Peyer's patch (tissue), 4 donors: ENCODE data around the gene SNX21.

ENCODE experiments used
- POLR2A ChIP-seq, 2 donors: fragments of 450-650 bp; IDR thresholded peaks; one replicate each; pipeline ENCODE4 v1.5.1; 2017; ENCODE audit warnings: antibody characterized with exemption in 2 of 2, mild to moderate bottlenecking in 2 of 2, moderate library complexity in 2 of 2
- TF ChIP-seq, protein P1 (sequence below), 6 experiments: fragments of 450-650 bp in 4 of 6; fragments of 200-600 bp in 2 of 6; sonication (generic) in 1 of 6; IDR thresholded peaks; one replicate each; pipeline ENCODE4 v1.5.1; 2017 to 2019; ENCODE audit warnings: antibody characterized with exemption in 6 of 6, mild to moderate bottlenecking in 3 of 6, moderate library complexity in 1 of 6

DNA sequence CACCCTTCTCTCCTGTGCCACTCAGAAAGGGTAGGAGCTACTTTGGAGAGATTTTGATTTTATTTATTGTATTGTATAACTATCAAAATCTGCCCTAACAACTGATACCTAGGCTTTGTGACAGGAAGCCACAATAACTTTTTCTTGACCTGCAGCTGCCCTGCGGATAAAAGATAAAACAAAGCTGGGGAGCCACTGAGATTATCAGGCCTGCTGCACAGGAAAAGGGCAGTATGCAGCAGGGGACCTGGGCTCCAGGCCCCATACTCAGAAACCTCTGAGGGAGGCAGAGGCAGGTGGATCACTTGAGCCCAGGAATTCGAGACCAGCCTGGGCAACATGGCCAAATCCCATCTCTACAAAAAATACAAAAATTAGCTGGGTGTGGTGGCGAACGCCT is 980 bp upstream of the SNX21 start:
- TF ChIP-seq, protein P1, sequence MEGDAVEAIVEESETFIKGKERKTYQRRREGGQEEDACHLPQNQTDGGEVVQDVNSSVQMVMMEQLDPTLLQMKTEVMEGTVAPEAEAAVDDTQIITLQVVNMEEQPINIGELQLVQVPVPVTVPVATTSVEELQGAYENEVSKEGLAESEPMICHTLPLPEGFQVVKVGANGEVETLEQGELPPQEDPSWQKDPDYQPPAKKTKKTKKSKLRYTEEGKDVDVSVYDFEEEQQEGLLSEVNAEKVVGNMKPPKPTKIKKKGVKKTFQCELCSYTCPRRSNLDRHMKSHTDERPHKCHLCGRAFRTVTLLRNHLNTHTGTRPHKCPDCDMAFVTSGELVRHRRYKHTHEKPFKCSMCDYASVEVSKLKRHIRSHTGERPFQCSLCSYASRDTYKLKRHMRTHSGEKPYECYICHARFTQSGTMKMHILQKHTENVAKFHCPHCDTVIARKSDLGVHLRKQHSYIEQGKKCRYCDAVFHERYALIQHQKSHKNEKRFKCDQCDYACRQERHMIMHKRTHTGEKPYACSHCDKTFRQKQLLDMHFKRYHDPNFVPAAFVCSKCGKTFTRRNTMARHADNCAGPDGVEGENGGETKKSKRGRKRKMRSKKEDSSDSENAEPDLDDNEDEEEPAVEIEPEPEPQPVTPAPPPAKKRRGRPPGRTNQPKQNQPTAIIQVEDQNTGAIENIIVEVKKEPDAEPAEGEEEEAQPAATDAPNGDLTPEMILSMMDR (IDR thresholded peaks at IDR 0.05) = no peak
- TF ChIP-seq POLR2A (IDR thresholded peaks at IDR 0.05) = no peak
